ENCODE results near the gene MRPL39.

DNA sequence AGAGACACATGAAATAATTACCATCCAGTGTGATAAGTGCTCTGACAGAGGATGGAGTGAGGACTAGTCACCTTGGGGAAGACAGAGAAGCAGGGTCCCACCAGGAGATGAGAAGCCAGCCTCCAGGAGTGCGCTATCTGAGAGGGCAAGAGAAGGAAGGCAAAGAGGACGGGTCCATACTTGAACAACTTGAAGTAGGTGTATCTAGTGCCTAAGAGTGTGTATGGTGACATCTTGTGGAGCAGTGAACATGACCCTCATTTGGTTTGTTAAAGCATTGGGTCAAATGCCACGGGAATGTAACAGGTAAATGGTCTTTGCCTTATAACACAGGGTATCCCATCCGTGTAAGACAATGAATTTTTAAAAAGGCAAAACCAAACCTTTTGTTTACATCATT, 39.8 kb downstream of the MRPL39 start:
- TF ChIP-seq, protein P1, sequence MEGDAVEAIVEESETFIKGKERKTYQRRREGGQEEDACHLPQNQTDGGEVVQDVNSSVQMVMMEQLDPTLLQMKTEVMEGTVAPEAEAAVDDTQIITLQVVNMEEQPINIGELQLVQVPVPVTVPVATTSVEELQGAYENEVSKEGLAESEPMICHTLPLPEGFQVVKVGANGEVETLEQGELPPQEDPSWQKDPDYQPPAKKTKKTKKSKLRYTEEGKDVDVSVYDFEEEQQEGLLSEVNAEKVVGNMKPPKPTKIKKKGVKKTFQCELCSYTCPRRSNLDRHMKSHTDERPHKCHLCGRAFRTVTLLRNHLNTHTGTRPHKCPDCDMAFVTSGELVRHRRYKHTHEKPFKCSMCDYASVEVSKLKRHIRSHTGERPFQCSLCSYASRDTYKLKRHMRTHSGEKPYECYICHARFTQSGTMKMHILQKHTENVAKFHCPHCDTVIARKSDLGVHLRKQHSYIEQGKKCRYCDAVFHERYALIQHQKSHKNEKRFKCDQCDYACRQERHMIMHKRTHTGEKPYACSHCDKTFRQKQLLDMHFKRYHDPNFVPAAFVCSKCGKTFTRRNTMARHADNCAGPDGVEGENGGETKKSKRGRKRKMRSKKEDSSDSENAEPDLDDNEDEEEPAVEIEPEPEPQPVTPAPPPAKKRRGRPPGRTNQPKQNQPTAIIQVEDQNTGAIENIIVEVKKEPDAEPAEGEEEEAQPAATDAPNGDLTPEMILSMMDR (IDR thresholded peaks at IDR 0.05) = no peak
- TF ChIP-seq EZH2 (IDR thresholded peaks at IDR 0.05; ENCODE audit: borderline replicate concordance, insufficient read depth, low read depth, low read length, poor library complexity, severe bottlenecking) = no peak

All from B cell (primary cell).